H9 (cell line): ENCODE measurements around the gene GRB2. TPM values are rescaled to one million over a fixed set of nuclear protein-coding genes. Genes with fewer than 3 reads are reported as not detected.

Source experiments
- DNase-seq: peaks from one replicate; pipeline ENCODE4 v3.0.0-alpha.2; 2017
- H2AFZ ChIP-seq: one replicate; pipeline ENCODE4 v1.6.1; 2013; ENCODE audit warnings: mild to moderate bottlenecking, low read length, control low read depth, moderate library complexity
- H2AK5ac ChIP-seq: 2 replicates; pipeline ENCODE4 v1.6.1; 2013; ENCODE audit warnings: low read length, control low read depth, mixed read lengths; ENCODE audit not compliant: insufficient read length
- H2BK120ac ChIP-seq: one replicate; pipeline ENCODE4 v1.6.1; 2013; ENCODE audit warnings: low read depth, mild to moderate bottlenecking, low read length, control low read depth, inconsistent platforms; ENCODE audit not compliant: poor library complexity, severe bottlenecking
- H2BK12ac ChIP-seq: 2 replicates; pipeline ENCODE4 v1.6.1; 2013; ENCODE audit warnings: low read length, control low read depth, mixed read lengths, low read depth; ENCODE audit not compliant: insufficient read length
- H2BK15ac ChIP-seq: 2 replicates; pipeline ENCODE4 v1.6.1; 2013; ENCODE audit warnings: low read depth, low read length, control low read depth
- H2BK20ac ChIP-seq: one replicate; pipeline ENCODE4 v1.6.1; 2013; ENCODE audit warnings: low read depth, mild to moderate bottlenecking, low read length, control low read depth, inconsistent platforms; ENCODE audit not compliant: poor library complexity, severe bottlenecking
- H2BK5ac ChIP-seq: 2 replicates; pipeline ENCODE4 v1.6.1; 2013; ENCODE audit warnings: low read length, control low read depth, mixed read lengths; ENCODE audit not compliant: insufficient read length
- H3K14ac ChIP-seq: 2 replicates; pipeline ENCODE4 v1.6.1; 2013; ENCODE audit warnings: low read length, control low read depth; ENCODE audit not compliant: insufficient read depth
- H3K18ac ChIP-seq: 2 replicates; pipeline ENCODE4 v1.6.1; 2013; ENCODE audit warnings: low read depth, mild to moderate bottlenecking, mixed read lengths, low read length, control low read depth; ENCODE audit not compliant: insufficient read length
- H3K23ac ChIP-seq: 2 replicates; pipeline ENCODE4 v1.6.1; 2013; ENCODE audit warnings: low read length, control low read depth, mixed read lengths, low read depth; ENCODE audit not compliant: insufficient read length
- H3K23me2 ChIP-seq: 2 replicates; pipeline ENCODE4 v1.6.1; 2013; ENCODE audit warnings: low read depth, mild to moderate bottlenecking, mixed read lengths, low read length, control low read depth; ENCODE audit not compliant: insufficient read length, poor library complexity, severe bottlenecking
- H3K27ac ChIP-seq: 2 replicates; pipeline ENCODE4 v1.5.1; 2013; ENCODE audit warnings: low read length, control low read depth, mixed read lengths, low read depth; ENCODE audit not compliant: insufficient read length
- H3K27me3 ChIP-seq: 2 replicates; pipeline ENCODE4 v1.6.1; 2013; ENCODE audit warnings: low read length, control low read depth, inconsistent platforms; ENCODE audit not compliant: insufficient read depth
- H3K4ac ChIP-seq: 2 replicates; pipeline ENCODE4 v1.6.1; 2013; ENCODE audit warnings: low read depth, mild to moderate bottlenecking, control low read depth, inconsistent platforms, low read length, moderate library complexity
- H3K4me1 ChIP-seq: 2 replicates; pipeline ENCODE4 v1.6.1; 2013; ENCODE audit warnings: low read length, control low read depth, inconsistent platforms; ENCODE audit not compliant: insufficient read depth
- H3K4me2 ChIP-seq: 2 replicates; pipeline ENCODE4 v1.6.1; 2013; ENCODE audit warnings: low read length, control low read depth, mixed read lengths; ENCODE audit not compliant: insufficient read length, insufficient read depth
- H3K56ac ChIP-seq: 2 replicates; pipeline ENCODE4 v1.6.1; 2013; ENCODE audit warnings: low read depth, mild to moderate bottlenecking, mixed read lengths, low read length, control low read depth; ENCODE audit not compliant: insufficient read length
- H3K79me1 ChIP-seq: 2 replicates; pipeline ENCODE4 v1.6.1; 2013; ENCODE audit warnings: low read depth, mild to moderate bottlenecking, moderate library complexity, low read length, control low read depth, inconsistent platforms; ENCODE audit not compliant: insufficient read depth, poor library complexity, severe bottlenecking
- H3K79me2 ChIP-seq: 2 replicates; pipeline ENCODE4 v1.6.1; 2013; ENCODE audit warnings: low read length, control low read depth, inconsistent platforms; ENCODE audit not compliant: insufficient read depth
- H3K9ac ChIP-seq: 2 replicates; pipeline ENCODE4 v1.6.1; 2013; ENCODE audit warnings: low read length, control low read depth, mixed read lengths; ENCODE audit not compliant: insufficient read length; ENCODE audit errors: extremely low read depth
- H3K9me3 ChIP-seq: one replicate; pipeline ENCODE4 v1.6.1; 2013; ENCODE audit warnings: low read depth, low read length, inconsistent platforms; ENCODE audit not compliant: control insufficient read depth
- H3T11ph ChIP-seq: one replicate; pipeline ENCODE4 v1.6.1; 2013; ENCODE audit warnings: mild to moderate bottlenecking, low read length, control low read depth, inconsistent platforms
- H4K20me1 ChIP-seq: one replicate; pipeline ENCODE4 v1.6.1; 2013; ENCODE audit not compliant: control insufficient read depth, insufficient read length, insufficient read depth
- H4K5ac ChIP-seq: 2 replicates; pipeline ENCODE4 v1.6.1; 2013; ENCODE audit warnings: low read depth, mild to moderate bottlenecking, mixed read lengths, low read length, control low read depth; ENCODE audit not compliant: insufficient read length
- H4K8ac ChIP-seq: replicated peaks from 2 replicates; pipeline ENCODE4 v1.6.1; 2013; ENCODE audit warnings: low read length, control low read depth, mixed read lengths, low read depth; ENCODE audit not compliant: insufficient read length
- H4K91ac ChIP-seq: 2 replicates; pipeline ENCODE4 v1.6.1; 2013; ENCODE audit warnings: low read depth, mild to moderate bottlenecking, moderate library complexity, mixed read lengths, low read length, control low read depth; ENCODE audit not compliant: insufficient read length
- H3K27ac Mint-ChIP-seq, 3 experiments: 2 replicates in 2 of 3; 3 replicates in 1 of 3; pipeline ENCODE4 v1.8.0; 2020 to 2021; ENCODE audit warnings: mixed read lengths in 3 of 3, mild to moderate bottlenecking in 1 of 3, moderate library complexity in 1 of 3
- H3K27me3 Mint-ChIP-seq: 2 replicates; pipeline ENCODE4 v1.8.0; 2021; ENCODE audit warnings: low read depth, mild to moderate bottlenecking, moderate library complexity, mixed read lengths
- H3K36me3 Mint-ChIP-seq, 3 experiments: 2 replicates in 2 of 3; 3 replicates in 1 of 3; pipeline ENCODE4 v1.8.0; 2020 to 2021; ENCODE audit warnings: low read depth in 3 of 3, mixed read lengths in 3 of 3; ENCODE audit not compliant: insufficient read depth in 1 of 3
- H3K4me1 Mint-ChIP-seq, 2 experiments: 2 replicates each; pipeline ENCODE4 v1.8.0; 2020; ENCODE audit warnings: mixed read lengths in 2 of 2
- H3K4me3 Mint-ChIP-seq, 2 experiments: 2 replicates in 1 of 2; 3 replicates in 1 of 2; pipeline ENCODE4 v1.8.0; 2020 to 2021; ENCODE audit warnings: mild to moderate bottlenecking in 2 of 2, mixed read lengths in 2 of 2, moderate library complexity in 1 of 2
- H3K9me3 Mint-ChIP-seq, 2 experiments: 2 replicates in 1 of 2; 3 replicates in 1 of 2; pipeline ENCODE4 v1.8.0; 2020; ENCODE audit warnings: mild to moderate bottlenecking in 2 of 2, mixed read lengths in 2 of 2, moderate library complexity in 1 of 2
- WGBS: extraction: QIAGEN DNeasy Blood & Tissue Kit; methylation state at CpG from one replicate; pipeline ENCODE4 v1.1.7; 2013; ENCODE audit warnings: missing lambda C conversion rate, low lambda C conversion rate, mixed read lengths; ENCODE audit not compliant: insufficient read length; ENCODE audit errors: extremely low coverage; 5-methylcytosine and 5-hydroxymethylcytosine counted together
- total RNA-seq: library from RNA; stranded (reverse); gene quantifications from 2 replicates; pipeline ENCODE4 v1.2.1, GENCODE V29; 2021
- TF ChIP-seq, protein P1 (sequence below): fragments of 200-600 bp; sonication (generic); conservative IDR thresholded peaks from 3 replicates; pipeline ENCODE4 v1.8.0; 2021; ENCODE audit warnings: antibody characterized with exemption, mild to moderate bottlenecking

Gene GRB2
- total RNA-seq, 1 experiment from 2014 or later, result 91.7 TPM

DNA sequence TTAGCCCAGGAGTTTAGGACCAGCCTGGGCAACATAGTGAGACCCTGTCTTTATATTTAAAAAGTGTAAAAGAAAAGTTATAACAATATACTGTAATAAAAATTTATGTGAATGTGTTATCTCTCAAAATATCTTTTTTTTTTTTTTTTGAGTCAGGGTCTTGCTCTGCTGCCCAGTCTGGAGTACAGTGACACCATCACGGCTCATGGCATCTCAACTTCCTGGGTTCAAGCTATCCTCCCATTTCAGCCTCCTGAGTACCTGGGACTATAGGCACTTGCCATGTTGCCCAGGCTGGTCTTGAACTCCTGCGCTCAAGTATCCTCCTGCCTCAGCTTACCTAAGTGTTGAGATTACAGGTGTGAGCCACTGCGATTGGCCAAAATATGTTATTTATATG lies 70.8 kb downstream of the GRB2 start:
- Mint-ChIP-seq H3K4me3 (no peak overlapping the region), H3K36me3 (peaks cover 0 to 2% (median 0%) of the 10 kb centered on the region in 3 experiments; a peak in 4 of 7 replicates), H3K27me3 (no peaks in the 10 kb centered on the region), H3K9me3 (no peaks in the 10 kb centered on the region), H3K4me1 (peaks cover 20 to 21% of the 10 kb centered on the region in 2 experiments), H3K27ac (no peak overlapping the region)
- DNase-seq, result no peak
- Histone ChIP-seq H4K91ac (no peak overlapping the region), H2AK5ac (no peak overlapping the region), H3K79me1 (peaks cover 4% of the 10 kb centered on the region), H3K4me1 (no peaks in the 10 kb centered on the region; the same call in 1 of the 2 replicates), H3K27me3 (no peaks in the 10 kb centered on the region), H2BK5ac (no peak overlapping the region), H3K56ac (no peak overlapping the region), H3K79me2 (peaks cover 2% of the 10 kb centered on the region; the same call in 1 of the 2 replicates), H2BK20ac (no peak overlapping the region), H3K23ac (no peak overlapping the region), H2BK15ac (no peak overlapping the region), H3K9ac (no peak overlapping the region), H2BK120ac (no peak overlapping the region), H3T11ph (no peak overlapping the region), H3K4ac (no peak overlapping the region), H2AFZ (no peak overlapping the region), H4K8ac (no peak overlapping the region), H3K14ac (no peak overlapping the region), H3K4me2 (no peak overlapping the region), H3K27ac (no peak overlapping the region), H3K9me3 (no peaks in the 10 kb centered on the region), H4K20me1 (no peaks in the 10 kb centered on the region), H3K18ac (no peak overlapping the region), H4K5ac (no peak overlapping the region), H2BK12ac (no peak overlapping the region), H3K23me2 (no peaks in the 10 kb centered on the region)
- no CpG with 5 or more reads among the region's 3 CpGs for WGBS
- TF ChIP-seq, protein P1, sequence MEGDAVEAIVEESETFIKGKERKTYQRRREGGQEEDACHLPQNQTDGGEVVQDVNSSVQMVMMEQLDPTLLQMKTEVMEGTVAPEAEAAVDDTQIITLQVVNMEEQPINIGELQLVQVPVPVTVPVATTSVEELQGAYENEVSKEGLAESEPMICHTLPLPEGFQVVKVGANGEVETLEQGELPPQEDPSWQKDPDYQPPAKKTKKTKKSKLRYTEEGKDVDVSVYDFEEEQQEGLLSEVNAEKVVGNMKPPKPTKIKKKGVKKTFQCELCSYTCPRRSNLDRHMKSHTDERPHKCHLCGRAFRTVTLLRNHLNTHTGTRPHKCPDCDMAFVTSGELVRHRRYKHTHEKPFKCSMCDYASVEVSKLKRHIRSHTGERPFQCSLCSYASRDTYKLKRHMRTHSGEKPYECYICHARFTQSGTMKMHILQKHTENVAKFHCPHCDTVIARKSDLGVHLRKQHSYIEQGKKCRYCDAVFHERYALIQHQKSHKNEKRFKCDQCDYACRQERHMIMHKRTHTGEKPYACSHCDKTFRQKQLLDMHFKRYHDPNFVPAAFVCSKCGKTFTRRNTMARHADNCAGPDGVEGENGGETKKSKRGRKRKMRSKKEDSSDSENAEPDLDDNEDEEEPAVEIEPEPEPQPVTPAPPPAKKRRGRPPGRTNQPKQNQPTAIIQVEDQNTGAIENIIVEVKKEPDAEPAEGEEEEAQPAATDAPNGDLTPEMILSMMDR, result no peak
